Breast epithelium (tissue), 3 donors: Measurements from ENCODE around the gene AGBL1.

Experiments used
- CTCF ChIP-seq, 3 donors: fragments of 450-650 bp; IDR thresholded peaks; one replicate each; pipeline ENCODE4 v1.5.1; 2016 to 2017; ENCODE audit warnings: antibody characterized with exemption in 3 of 3, mild to moderate bottlenecking in 3 of 3, moderate library complexity in 3 of 3
- POLR2A ChIP-seq: fragments of 450-650 bp; IDR thresholded peaks from one replicate; pipeline ENCODE4 v1.6.1; 2016; ENCODE audit warnings: antibody characterized with exemption, mild to moderate bottlenecking, moderate library complexity
- POLR2AphosphoS5 ChIP-seq, 3 donors: sonication (generic); formaldehyde crosslinking; IDR thresholded peaks; one replicate each; pipeline ENCODE4 v1.6.1; 2017; ENCODE audit warnings: antibody characterized with exemption in 3 of 3

- no peak for TF ChIP-seq POLR2A
- TF ChIP-seq CTCF (IDR thresholded peaks at IDR 0.05) = no peak
- TF ChIP-seq POLR2AphosphoS5 (IDR thresholded peaks at IDR 0.05) = no peak
Observed at GRCh38 chr15:86677278-86677677, 597.6 kb downstream of the AGBL1 start.
